A204.1 (cell line): Measurements from ENCODE around the gene MAML3.

Experiments
- FAIRE-seq: peaks from 2 replicates; lab custom pipeline; 2012; peaks lifted over from hg19 to GRCh38; lab: Jason Lieb, UNC

Gene MAML3

DNA sequence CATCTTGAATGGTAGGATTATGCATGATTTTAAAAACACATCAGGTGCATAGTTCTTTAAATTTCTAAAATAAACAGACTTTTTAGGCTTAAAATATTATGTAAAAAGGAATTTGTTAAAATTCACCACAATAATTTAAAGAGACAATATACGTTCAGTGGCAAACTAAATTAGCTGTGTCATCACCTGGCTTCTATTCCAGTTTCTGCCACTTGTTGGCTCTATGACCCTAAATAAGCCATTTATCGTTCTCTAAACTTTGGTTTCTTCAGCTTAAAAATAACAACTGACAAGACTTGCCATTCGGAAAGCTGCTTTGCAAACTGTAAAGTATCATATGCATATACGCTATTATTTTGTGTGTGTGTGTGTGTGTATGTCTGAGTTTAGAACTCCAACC, 347.1 kb downstream of the MAML3 start:
- no peak for FAIRE-seq

DNA sequence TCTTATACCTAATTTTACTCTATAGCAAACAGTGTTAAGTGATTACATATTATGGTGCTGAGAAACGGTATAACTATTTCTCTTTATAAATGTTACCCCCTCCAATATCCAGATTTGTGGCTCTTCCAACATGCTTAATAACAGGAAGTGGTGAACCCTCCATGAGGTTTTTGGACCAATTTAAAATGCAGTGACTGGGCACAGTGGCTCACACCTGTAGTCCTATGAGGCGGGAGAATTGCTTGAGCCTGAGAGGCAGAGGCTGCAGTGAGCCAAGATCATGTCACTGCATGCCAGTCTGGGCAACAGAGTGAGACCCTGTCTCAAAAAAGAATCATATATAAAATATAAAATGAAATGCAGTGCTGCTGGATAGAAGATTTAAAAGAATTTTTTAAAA, 351.1 kb downstream of the MAML3 start:
- FAIRE-seq, result no peak

- FAIRE-seq, result no peak
These were observed 351.5 kb downstream of the MAML3 start for GRCh38 chr4:139802488-139802887.

DNA sequence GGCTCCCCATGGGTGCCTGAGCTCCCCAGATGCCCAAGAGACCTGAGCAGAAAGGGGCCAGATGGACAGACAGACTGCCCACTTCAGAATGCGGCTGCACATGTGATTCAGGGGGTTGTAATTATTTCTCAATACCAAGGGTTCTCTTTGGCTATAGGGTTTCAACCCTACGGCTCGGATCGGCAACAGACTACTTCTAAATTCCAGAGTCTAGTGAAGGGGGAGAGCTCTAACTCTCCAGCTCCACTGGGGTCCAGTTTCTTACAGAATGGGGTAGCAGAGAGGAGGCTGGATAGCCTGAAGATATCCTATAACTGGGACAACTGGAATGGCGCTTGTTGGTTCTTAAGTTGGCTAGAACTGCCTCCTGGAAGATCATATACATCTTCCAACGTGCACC, 352.1 kb downstream of the MAML3 start:
- no peak for FAIRE-seq

DNA sequence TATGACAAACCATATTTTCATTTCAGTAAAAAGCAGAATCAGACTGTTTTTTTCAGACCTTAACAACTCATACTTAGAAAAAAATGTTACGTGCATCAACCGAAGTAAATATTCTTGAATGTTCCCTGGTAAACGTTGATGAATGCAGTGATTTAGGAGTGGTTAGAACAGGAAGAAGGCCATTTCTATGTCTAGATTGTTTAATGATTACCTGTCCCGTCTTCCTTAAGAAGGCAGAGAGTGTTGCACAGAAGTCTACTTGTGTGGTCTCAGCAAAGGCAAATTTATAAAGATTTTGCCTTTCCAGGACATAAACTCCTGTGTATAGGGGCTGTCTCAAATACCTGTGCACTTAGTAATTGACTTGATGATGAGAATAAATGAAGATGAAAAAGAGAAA, 353.9 kb downstream of the MAML3 start:
- no peak for FAIRE-seq

- FAIRE-seq, result no peak
These were observed 354.4 kb downstream of the MAML3 start for GRCh38 chr4:139799615-139800014.

- no peak for FAIRE-seq
These were observed 355.5 kb downstream of the MAML3 start for GRCh38 chr4:139798456-139798855.

DNA sequence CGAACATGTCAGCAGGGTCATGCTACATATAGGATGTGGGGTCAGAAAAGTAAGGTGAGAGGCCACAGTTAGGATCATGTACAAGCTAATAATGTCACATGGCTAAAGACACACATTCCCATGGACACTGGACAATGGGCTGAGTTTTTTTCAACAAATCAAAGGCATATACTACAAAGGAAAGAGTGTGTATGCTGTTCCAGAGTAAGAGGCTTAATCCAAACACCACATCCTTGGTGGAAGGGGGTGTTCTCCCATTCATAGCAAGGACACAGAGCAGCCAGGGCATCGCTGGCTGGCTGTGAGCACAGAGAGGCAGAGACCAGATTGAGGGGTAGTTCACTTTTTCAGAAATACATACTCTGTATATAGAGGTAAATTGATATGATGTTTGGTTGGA, 356.7 kb downstream of the MAML3 start:
- no peak for FAIRE-seq

DNA sequence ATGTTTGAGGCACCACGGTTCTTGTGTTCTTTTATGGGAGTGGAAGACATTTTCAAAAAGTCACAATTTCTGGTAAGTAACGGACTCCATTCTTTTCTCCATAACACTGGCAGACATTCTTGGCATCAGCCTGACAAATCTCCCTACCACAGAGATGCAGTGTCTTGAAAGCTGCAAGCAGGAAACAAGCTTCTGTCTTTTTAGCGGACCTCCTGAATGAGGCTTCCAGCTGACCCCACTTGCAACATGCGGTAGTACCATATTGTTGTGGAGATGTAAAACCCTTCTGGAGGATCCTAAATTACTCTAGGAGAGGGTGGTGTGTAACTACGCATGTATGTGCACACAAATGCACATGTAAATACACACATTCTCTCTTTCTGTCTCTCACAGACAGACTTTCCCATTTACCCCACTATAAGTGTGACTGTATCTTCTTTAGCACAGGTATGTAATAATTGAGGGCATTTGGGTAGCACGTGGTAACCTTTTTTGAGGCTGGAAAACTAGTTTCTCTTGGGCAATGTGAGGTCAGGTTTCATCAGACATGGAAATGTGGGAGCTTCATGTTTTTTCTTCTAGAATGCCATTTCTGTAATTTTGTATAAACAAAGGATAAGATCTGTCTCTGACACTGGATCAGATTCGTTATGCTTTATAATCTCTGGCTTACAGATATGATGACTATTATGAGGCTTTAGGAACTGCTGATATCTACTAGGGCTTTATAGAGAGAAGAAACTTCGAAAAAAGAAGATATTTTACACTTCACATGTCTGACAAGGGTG, 358.3 kb downstream of the MAML3 start:
- no peak for FAIRE-seq

- no peak for FAIRE-seq
These were observed 359.6 kb downstream of the MAML3 start for GRCh38 chr4:139794158-139794954.

DNA sequence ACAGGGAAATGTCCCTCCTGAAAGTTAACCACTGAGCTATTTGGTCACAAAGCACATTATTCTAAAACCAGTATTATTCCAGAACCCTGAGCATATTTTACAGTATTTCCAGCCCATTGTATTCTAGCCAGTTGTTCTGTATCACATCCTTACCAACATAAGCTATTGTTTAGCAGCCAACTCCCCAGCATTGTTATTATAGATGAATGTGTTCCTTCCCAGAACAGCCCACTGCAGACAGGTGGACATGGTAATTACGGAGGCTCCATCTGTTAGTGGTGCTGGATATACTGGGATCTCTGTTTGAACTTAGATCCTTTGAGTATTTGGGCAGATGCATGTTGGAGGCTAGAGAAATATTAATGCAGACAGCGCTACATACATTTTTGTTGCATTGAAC, 362.3 kb downstream of the MAML3 start:
- no peak for FAIRE-seq

DNA sequence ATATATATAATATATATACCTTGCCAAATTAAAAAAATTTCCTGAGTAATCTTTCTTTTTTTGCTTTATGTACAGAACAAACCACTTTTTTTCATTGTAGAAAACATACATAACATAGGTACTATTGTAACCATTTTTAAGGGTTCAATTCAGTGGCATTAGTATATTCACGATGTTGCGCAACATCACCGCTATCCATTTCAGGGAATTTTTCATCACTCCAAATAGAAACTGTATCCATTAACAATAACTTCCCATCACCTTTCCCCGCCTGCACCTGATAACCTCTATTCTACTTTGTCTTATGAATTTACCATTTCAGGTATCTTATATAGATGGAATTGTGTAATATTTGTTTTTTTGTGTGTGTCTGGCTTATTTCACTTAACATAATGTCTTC, 363.7 kb downstream of the MAML3 start:
- no peak for FAIRE-seq

DNA sequence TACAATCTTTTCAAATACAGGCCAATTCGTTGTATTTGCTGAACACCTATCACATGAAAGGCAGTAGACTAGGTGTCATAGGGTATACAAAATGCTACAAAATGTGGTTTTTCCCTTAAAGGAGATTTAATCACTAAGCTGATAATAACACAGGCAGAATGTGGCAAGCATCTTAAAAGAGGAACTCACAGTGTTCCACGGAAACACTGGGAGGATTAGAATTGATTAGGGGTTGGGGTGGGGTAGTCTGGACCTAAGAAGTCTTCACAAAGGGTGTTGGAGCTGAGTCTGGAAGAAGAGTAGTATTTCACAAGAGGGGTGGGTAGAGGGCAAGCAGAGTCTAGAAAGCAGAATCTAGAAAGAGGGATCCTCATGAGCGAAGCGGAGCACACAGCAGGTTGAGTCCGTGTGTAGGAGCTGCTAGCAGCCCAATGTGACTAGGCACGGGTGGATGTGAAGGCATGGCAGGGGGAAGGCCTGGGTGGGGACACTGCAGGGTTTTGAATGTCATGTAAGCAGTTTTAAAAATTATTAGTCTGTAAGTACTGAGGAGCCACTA, 364.8 kb downstream of the MAML3 start:
- no peak for FAIRE-seq

- no peak for FAIRE-seq
These were observed 367.3 kb downstream of the MAML3 start for GRCh38 chr4:139786494-139787354.

GRCh38 chr4:139785356-139785755, 368.6 kb downstream of the MAML3 start:
- FAIRE-seq, result no peak

DNA sequence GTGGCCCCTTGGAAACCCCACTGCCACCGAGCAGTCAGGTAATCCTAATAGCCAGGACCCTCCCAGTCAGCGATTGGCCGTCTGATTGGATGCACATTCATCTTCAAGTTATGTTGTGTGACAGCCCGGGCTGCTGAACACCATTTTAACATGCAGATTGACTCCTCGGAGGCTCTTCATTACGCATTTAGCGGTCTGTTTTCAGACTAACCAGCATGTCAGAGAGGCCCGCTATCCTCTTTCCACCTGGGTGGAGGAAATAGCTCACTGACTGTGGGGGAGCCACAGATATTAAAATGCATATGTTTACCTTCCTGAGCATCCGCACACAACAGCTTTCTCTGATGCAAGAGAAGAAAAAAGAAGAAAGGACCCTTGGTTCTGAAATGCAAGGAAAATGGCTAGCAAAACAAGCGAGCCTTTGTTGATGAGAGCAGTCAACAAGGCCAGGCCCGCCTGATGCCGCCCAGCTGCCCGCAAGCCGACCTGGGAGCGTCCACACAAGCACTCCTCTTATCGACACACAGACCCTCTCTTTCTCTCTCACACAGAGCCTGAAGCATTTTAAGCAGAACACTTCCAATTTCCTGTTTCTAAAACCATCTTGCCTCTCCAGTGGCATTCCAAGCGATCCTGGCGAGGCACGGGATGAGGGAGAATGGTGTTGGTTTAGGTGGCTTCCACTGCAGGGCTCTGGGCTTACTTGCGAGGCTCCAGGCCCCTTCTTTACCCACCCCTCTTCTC, 370.1 kb downstream of the MAML3 start:
- FAIRE-seq, result no peak

GRCh38 chr4:139782926-139783522, 371.0 kb downstream of the MAML3 start:
- FAIRE-seq, result no peak

GRCh38 chr4:139781066-139781465, 372.9 kb downstream of the MAML3 start:
- FAIRE-seq, result no peak

DNA sequence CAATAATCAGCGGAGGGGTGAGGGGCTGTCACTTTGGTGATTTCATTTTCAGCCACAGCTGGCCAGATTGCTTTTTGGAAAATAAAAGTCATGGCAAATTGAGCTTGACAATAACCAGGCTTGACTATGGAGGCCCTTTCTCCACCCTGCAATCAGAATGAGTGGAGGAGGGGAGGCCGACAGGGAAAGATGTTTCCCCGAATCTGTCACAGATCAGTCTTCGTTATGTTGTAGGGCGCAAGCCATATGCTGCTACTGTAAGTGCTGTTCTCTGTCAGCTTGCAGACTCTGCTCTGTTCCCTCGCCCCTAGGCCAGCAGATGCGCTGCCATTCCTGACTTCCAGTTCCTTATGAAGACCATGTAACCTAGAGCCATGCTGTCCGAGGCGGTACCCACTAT, 374.3 kb downstream of the MAML3 start:
- FAIRE-seq, result no peak

DNA sequence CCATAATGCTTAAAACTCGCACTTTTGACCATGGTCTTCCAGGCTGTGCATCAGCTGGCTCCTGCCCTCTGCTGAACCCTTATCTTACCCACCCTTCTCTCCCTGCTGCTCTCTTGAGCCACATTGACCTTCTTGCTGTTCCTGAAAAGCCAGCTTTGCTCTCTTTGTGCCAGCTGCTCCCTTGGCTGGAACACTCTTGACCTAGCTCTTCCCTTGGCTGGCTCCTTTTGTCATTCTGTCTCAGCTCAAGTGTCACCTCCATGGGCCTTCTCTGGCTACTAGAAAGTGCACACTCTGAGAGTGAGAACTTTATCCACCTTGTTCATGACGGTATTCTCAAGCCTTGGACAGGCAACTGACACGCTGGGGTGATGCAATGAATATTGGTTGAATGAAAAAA, 376.2 kb downstream of the MAML3 start:
- FAIRE-seq, result no peak

DNA sequence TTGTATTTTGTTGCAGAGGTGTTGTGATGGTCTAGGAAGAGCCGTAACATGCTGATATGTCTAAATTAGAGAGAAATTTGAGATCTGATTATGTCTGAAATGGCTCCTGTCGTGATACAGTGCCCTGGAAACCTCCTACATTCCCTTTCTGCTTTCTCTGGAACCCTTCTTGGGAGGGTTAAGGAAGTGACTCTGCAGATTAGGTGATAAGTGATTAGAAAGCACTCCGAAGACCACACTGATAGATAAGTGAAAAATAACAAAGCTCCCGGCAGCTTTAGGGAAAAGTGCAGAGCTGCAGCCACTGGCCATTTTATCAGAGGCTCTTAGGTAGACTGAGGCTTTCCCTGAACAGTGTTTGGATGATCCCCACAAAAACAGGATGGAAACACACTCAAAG, 377.7 kb downstream of the MAML3 start:
- FAIRE-seq, result no peak
